IMR-90 (cell line): ENCODE measurements around the gene SARNP. TPM values are rescaled to one million over a fixed set of nuclear protein-coding genes. Genes with fewer than 3 reads are reported as not detected.

Source experiments
- ATAC-seq: fragments of 200-7000 bp; cut with Tn5 transposase; 2 replicates; pipeline ENCODE4 v1.9.1; 2020; ENCODE audit warnings: low read depth, mild to moderate bottlenecking, moderate library complexity
- BruUV-seq: library from RNA; stranded (reverse); fragments of 400-500 nt; replicated peaks from 2 replicates; lab custom pipeline; 2021; lab: Mats Ljungman, UMichigan
- CTCF ChIA-PET: fragments of 300-600 bp; formaldehyde crosslinking; extraction: SDS; loops from one replicate; lab custom pipeline; 2021; ENCODE audit warnings: antibody characterized with exemption; lab: Yijun Ruan, JAX
- POLR2A ChIA-PET: fragments of 300-600 bp; sonication (Branson Sonifier 250); formaldehyde crosslinking; loops from one replicate; lab custom pipeline; 2022; ENCODE audit warnings: antibody characterized with exemption; ENCODE audit not compliant: unreplicated experiment; lab: Charles Lee
- DNase-seq: peaks from one replicate; pipeline ENCODE4 v3.0.0; 2013
- H2AFZ ChIP-seq: replicated peaks from 2 replicates; pipeline ENCODE3; 2013; ENCODE audit warnings: low read length, mild to moderate bottlenecking; ENCODE audit not compliant: poor library complexity
- H2AK5ac ChIP-seq: 2 replicates; pipeline ENCODE4 v1.6.1; 2013; ENCODE audit warnings: low read depth, low read length, inconsistent platforms
- H2AK9ac ChIP-seq: replicated peaks from 2 replicates; pipeline ENCODE3; 2013; ENCODE audit warnings: mild to moderate bottlenecking, low read depth, low read length, moderate library complexity; ENCODE audit not compliant: poor library complexity
- H2BK120ac ChIP-seq: 2 replicates; pipeline ENCODE4 v1.6.1; 2013; ENCODE audit warnings: low read depth, low read length, inconsistent platforms
- H2BK15ac ChIP-seq: 3 replicates; pipeline ENCODE4 v1.6.1; 2013; ENCODE audit warnings: low read depth, low read length, inconsistent platforms
- H2BK20ac ChIP-seq: 2 replicates; pipeline ENCODE4 v1.6.1; 2013; ENCODE audit warnings: low read depth, mild to moderate bottlenecking, inconsistent platforms, low read length, moderate library complexity
- H2BK5ac ChIP-seq: 2 replicates; pipeline ENCODE4 v1.6.1; 2013; ENCODE audit warnings: mild to moderate bottlenecking, low read depth, low read length, inconsistent platforms; ENCODE audit not compliant: poor library complexity, severe bottlenecking
- H3K14ac ChIP-seq: replicated peaks from 2 replicates; pipeline ENCODE4 v1.6.1; 2013; ENCODE audit warnings: low read depth, low read length, inconsistent platforms
- H3K18ac ChIP-seq: 2 replicates; pipeline ENCODE4 v1.6.1; 2013; ENCODE audit warnings: low read depth, low read length, control low read depth
- H3K23ac ChIP-seq: 2 replicates; pipeline ENCODE4 v1.6.1; 2013; ENCODE audit warnings: low read depth, low read length, inconsistent platforms
- H3K27ac ChIP-seq: 2 replicates; pipeline ENCODE4 v1.5.1; 2013; ENCODE audit warnings: mild to moderate bottlenecking, control low read depth, low read length; ENCODE audit not compliant: insufficient read depth
- H3K27me3 ChIP-seq: 2 replicates; pipeline ENCODE4 v1.6.1; 2013; ENCODE audit warnings: low read length; ENCODE audit not compliant: control insufficient read depth, insufficient read depth
- H3K36me3 ChIP-seq: 2 replicates; pipeline ENCODE4 v1.6.1; 2013; ENCODE audit warnings: low read length, mixed read lengths; ENCODE audit not compliant: control insufficient read depth, insufficient read depth
- H3K4ac ChIP-seq: 2 replicates; pipeline ENCODE4 v1.6.1; 2013; ENCODE audit warnings: low read depth, low read length, inconsistent platforms
- H3K4me1 ChIP-seq: 2 replicates; pipeline ENCODE4 v1.6.1; 2013; ENCODE audit warnings: low read length, mixed read lengths; ENCODE audit not compliant: control insufficient read depth, insufficient read depth
- H3K4me2 ChIP-seq: 2 replicates; pipeline ENCODE4 v1.6.1; 2013; ENCODE audit warnings: low read depth, mild to moderate bottlenecking, control low read depth, low read length, moderate library complexity
- H3K4me3 ChIP-seq: 2 replicates; pipeline ENCODE4 v1.5.1; 2013; ENCODE audit warnings: low read depth, mild to moderate bottlenecking, control low read depth, low read length, moderate library complexity; ENCODE audit not compliant: insufficient read depth
- H3K56ac ChIP-seq: 2 replicates; pipeline ENCODE4 v1.6.1; 2013; ENCODE audit warnings: low read length, inconsistent platforms; ENCODE audit not compliant: insufficient read depth; ENCODE audit errors: extremely low read depth
- H3K79me1 ChIP-seq, 2 experiments: 2 replicates each; pipeline ENCODE4 v1.6.1; 2013; ENCODE audit warnings: low read length in 2 of 2, inconsistent platforms in 1 of 2, low read depth in 1 of 2
- H3K9ac ChIP-seq: 2 replicates; pipeline ENCODE4 v1.6.1; 2013; ENCODE audit warnings: low read depth, low read length, control low read depth
- H3K9me1 ChIP-seq: 2 replicates; pipeline ENCODE4 v1.6.1; 2013; ENCODE audit warnings: low read length, inconsistent platforms; ENCODE audit not compliant: insufficient read depth
- H3K9me3 ChIP-seq: 2 replicates; pipeline ENCODE4 v1.6.1; 2013; ENCODE audit warnings: low read length; ENCODE audit not compliant: control insufficient read depth, insufficient read depth
- H4K20me1 ChIP-seq: 2 replicates; pipeline ENCODE4 v1.6.1; 2013; ENCODE audit warnings: low read length, inconsistent platforms; ENCODE audit not compliant: insufficient read depth
- H4K5ac ChIP-seq: 2 replicates; pipeline ENCODE4 v1.6.1; 2013; ENCODE audit warnings: mild to moderate bottlenecking, low read depth, low read length, control low read depth
- H4K8ac ChIP-seq, 2 experiments: 2 replicates each; pipeline ENCODE4 v1.6.1; 2013; ENCODE audit warnings: low read depth in 2 of 2, low read length in 2 of 2, control low read depth in 1 of 2, inconsistent platforms in 1 of 2
- H4K91ac ChIP-seq: 2 replicates; pipeline ENCODE4 v1.6.1; 2013; ENCODE audit warnings: low read depth, low read length, inconsistent platforms; ENCODE audit not compliant: insufficient read depth
- CEBPB ChIP-seq: IDR thresholded peaks from 2 replicates; pipeline ENCODE4 v1.6.1; 2012; ENCODE audit warnings: low read depth, low read length, improper control_type of control experiment
- CTCF ChIP-seq: conservative IDR thresholded peaks from 2 replicates; pipeline ENCODE4 v1.5.1; 2012; ENCODE audit warnings: mild to moderate bottlenecking, low read depth, low read length, improper control_type of control experiment
- MAZ ChIP-seq: IDR thresholded peaks from 2 replicates; pipeline ENCODE4 v1.6.1; 2012; ENCODE audit warnings: low read depth, mild to moderate bottlenecking, low read length, improper control_type of control experiment, moderate library complexity, borderline replicate concordance
- RAD21 ChIP-seq: IDR thresholded peaks from 2 replicates; pipeline ENCODE4 v1.6.1; 2012; ENCODE audit warnings: low read length, improper control_type of control experiment
- RCOR1 ChIP-seq: IDR thresholded peaks from 2 replicates; pipeline ENCODE4 v1.6.1; 2012; ENCODE audit warnings: mild to moderate bottlenecking, low read length, improper control_type of control experiment; ENCODE audit not compliant: insufficient replicate concordance
- SMC3 ChIP-seq: fragments of 150-350 bp; IDR thresholded peaks from 2 replicates; pipeline ENCODE4 v1.6.1; 2016; ENCODE audit warnings: low read depth, mild to moderate bottlenecking, antibody characterized with exemption, low read length, moderate library complexity
- dilution Hi-C: fragments of 300-500 bp; cut with HindIII; formaldehyde crosslinking; loops from one replicate; pipeline ENCODE4 v1.14.3; 2018; ENCODE audit warnings: low sequenced_read_pairs; ENCODE audit not compliant: unreplicated experiment
- in situ Hi-C: fragments of 300-500 bp; cut with MboI; formaldehyde crosslinking; loops from 3 replicates; pipeline ENCODE4 v1.14.3; 2019; ENCODE audit warnings: low sequenced_read_pairs, inconsistent platforms, mixed read lengths
- intact Hi-C: fragments of 100-400 bp; cut with micrococcal nuclease; formaldehyde crosslinking; loops from 2 replicates; pipeline ENCODE4 v1.10.0; 2022
- polyA plus RNA-seq, 3 experiments: library from polyadenylated mRNA; depleted of rRNA; stranded (reverse); fragments of >200 nt; gene quantifications; 2 replicates each; pipeline ENCODE4 v1.2.3, GENCODE V29; 2012; ENCODE audit warnings: low replicate concordance in 1 of 3
- total RNA-seq: library from RNA; depleted of rRNA; stranded (reverse); fragments of >200 nt; gene quantifications from 2 replicates; pipeline ENCODE4 v1.2.3, GENCODE V29; 2012

SARNP gene
- total and polyA plus RNA-seq, 2 of the 4 experiments (the other 2 are of a cell fraction) = 46.8 to 103 TPM

- Histone ChIP-seq H3K4me2 (no peak overlapping the region), H3K4me1 (peaks cover 2% of the 10 kb centered on the region; the same call in 1 of the 2 replicates), H3K27ac (no peak overlapping the region), H3K36me3 (peaks cover 34% of the 10 kb centered on the region), H3K4me3 (no peak overlapping the region), H4K8ac (no peak overlapping the region), H4K20me1 (peaks cover 4% of the 10 kb centered on the region; the same call in 1 of the 2 replicates), H3K18ac (no peak overlapping the region), H3K79me1 (peaks cover 6 to 40% of the 10 kb centered on the region in 2 experiments), H3K4ac (no peak overlapping the region), H2AK9ac (no peak overlapping the region), H4K91ac (no peak overlapping the region), H4K5ac (no peak overlapping the region), H2BK5ac (no peak overlapping the region), H3K23ac (no peak overlapping the region), H3K9ac (no peak overlapping the region), H2AK5ac (no peak overlapping the region), H2AFZ (no peak overlapping the region), H3K14ac (no peak overlapping the region), H2BK15ac (no peak overlapping the region), H3K9me1 (peaks cover 4% of the 10 kb centered on the region), H2BK120ac (no peak overlapping the region), H3K27me3 (no peaks in the 10 kb centered on the region), H3K56ac (no peak overlapping the region), H3K9me3 (no peaks in the 10 kb centered on the region), H2BK20ac (no peak overlapping the region)
- TF ChIP-seq MAZ = no peak
- TF ChIP-seq SMC3 = no peak
- no peak for TF ChIP-seq CTCF
- no peak for TF ChIP-seq RAD21
- TF ChIP-seq CEBPB = no peak
- TF ChIP-seq RCOR1 = no peak
- in situ Hi-C loops (no loop called here), intact Hi-C loops (no loop called here), dilution Hi-C loops (no loop called here)
- POLR2A ChIA-PET = no interaction called here
- CTCF ChIA-PET = no interaction called here
- ATAC-seq = no peak
- BruUV-seq = no TSS peak
- DNase-seq = no peak
Observed at GRCh38 chr12:55762646-55763045, 54.9 kb downstream of the SARNP start.
